ENCODE data around the gene PGM2. TPM values are rescaled to one million over a fixed set of nuclear protein-coding genes. Genes with fewer than 3 reads are reported as not detected.

Gene PGM2
- total and polyA plus RNA-seq, 10 of the 15 experiments (the other 5 are each of a cell fraction or from before 2014, with no cell fraction given): 11.9 to 41.7 (median 37.1) TPM

DNA sequence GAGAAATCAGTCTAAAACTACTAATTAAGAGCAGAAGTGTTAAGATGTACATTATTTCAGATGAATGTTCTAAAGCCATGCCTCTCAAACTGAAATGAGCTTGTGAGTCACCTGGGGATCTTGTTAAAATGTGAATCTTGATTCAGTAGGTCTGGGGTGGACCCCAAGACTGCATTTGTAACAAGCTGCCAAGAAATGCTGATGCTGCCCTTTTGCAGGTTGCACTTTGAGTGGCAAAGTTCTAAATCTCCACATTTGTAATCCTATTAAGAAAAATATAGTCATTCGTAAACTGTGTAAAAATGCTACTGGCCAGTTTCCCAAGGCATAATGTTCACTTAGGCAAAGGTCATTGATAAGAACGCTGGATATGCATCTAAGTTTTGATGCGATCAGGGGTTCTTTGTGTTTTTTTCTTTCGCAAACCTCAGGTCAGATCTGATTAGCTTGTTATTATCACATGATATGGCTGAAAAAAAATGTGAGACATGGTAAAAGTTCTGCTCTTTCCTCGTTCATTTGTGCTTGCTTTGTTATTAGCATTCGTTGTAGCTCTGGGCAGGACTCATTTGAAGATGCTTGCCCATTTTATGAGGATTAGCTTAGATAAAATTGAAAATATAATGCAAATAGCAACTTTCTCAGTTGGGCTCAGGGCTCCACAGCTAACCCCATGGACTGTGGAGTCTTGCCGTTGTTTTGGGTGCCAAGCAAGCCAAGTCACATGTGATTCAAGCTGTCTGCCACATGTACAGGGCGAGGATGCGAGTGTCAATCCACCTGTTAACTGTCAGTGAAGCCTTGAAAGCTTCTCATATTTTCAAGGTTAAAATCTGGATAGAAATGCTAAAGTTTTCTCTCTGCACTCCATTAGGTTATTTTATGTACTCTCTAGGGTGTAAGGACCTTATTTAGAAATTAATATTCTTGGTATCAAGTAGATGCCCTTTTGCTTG is 76.5 kb downstream of the PGM2 start:
- no peaks in the 10 kb centered on the region for H4K20me1 ChIP-seq (ENCODE audit: control insufficient read depth, insufficient read depth)
- FAIRE-seq (no peak), ATAC-seq (no peak), DNase-seq (ENCODE audit: low read depth, low spot score) (no peak)
- no peaks in the 10 kb centered on the region for H3K9me3 ChIP-seq (replicated peaks; ENCODE audit: control insufficient read depth, insufficient read depth, low read length)
- ChIA-PET RAD21 (ENCODE audit: unreplicated experiment) (interaction anchor here (0.8 kb wide), 1 partner anchor 9 kb away, joined by 3 read pairs; no protein-coding TSS in a partner anchor), CTCF (interaction anchor here (1.8 kb wide), 1 partner anchor 133 kb away, joined by 5 read pairs; no protein-coding TSS in a partner anchor), SMC1A (ENCODE audit: uncharacterized antibody, unreplicated experiment) (interaction anchor here (0.8 to 2.2 kb wide), 8 partner anchors 10 to 101 kb away, joined by 3 to 12 read pairs (median 3); no protein-coding TSS in a partner anchor), POLR2A (interaction anchor here (1.0 to 2.9 kb wide), 2 partner anchors 11 to 78 kb away, joined by 3 to 8 read pairs; no protein-coding TSS in a partner anchor)
- H3K4me2 ChIP-seq (ENCODE audit: control insufficient read depth, insufficient read depth): no peak overlapping the region
- no peak overlapping the region for H3K27ac ChIP-seq (ENCODE audit: control insufficient read depth, insufficient read depth)
- H2AFZ ChIP-seq (ENCODE audit: control insufficient read depth, low read depth, low read length): no peak overlapping the region
- H3K79me2 ChIP-seq (ENCODE audit: control insufficient read depth, insufficient read depth, low read length): peaks cover 1% of the 10 kb centered on the region
- TF ChIP-seq SMC3 (IDR thresholded peaks at IDR 0.05; ENCODE audit: borderline replicate concordance, low read length) (no peak), NBN (IDR thresholded peaks at IDR 0.05) (no peak), POU2F2 (IDR thresholded peaks at IDR 0.05; ENCODE audit: borderline replicate concordance, low read depth, low read length) (no peak), MTA2 (IDR thresholded peaks at IDR 0.05; ENCODE audit: low read depth) (no peak), NR2C1 (IDR thresholded peaks at IDR 0.05) (no peak), SIX5 (IDR thresholded peaks at IDR 0.05; ENCODE audit: low read depth, low read length, severe bottlenecking) (no peak), CEBPZ (IDR thresholded peaks at IDR 0.05; ENCODE audit: low read depth, low read length) (no peak), KAT2A (conservative IDR thresholded peaks at IDR 0.05; ENCODE audit: control insufficient read depth, low read depth, low read length) (no peak), RBBP5 (conservative IDR thresholded peaks at IDR 0.05) (no peak), RUNX3 (IDR thresholded peaks at IDR 0.05; ENCODE audit: low read length) (no peak), RCOR1 (conservative IDR thresholded peaks at IDR 0.05; ENCODE audit: low read depth, low read length) (no peak), USF1 (IDR thresholded peaks at IDR 0.05; ENCODE audit: borderline replicate concordance, extremely low read length, insufficient read depth, low read depth, low read length) (no peak), RAD51 (IDR thresholded peaks at IDR 0.05) (no peak), IKZF2 (IDR thresholded peaks at IDR 0.05) (no peak), ETV6 (conservative IDR thresholded peaks at IDR 0.05 in 1 of 2, IDR thresholded peaks at IDR 0.05 in 1 of 2; ENCODE audit: borderline replicate concordance in 1 of 2, low read depth in 1 of 2) (no peak), KDM1A (IDR thresholded peaks at IDR 0.05; ENCODE audit: borderline replicate concordance) (no peak)
- H3K4me3 ChIP-seq: no peak overlapping the region
- BruUV-seq (replicated peaks): no TSS peak
- in situ Hi-C loops (cut with MboI) (no loop called here), intact Hi-C loops (cut with micrococcal nuclease; ENCODE audit: unreplicated experiment) (no loop called here)
- no peak overlapping the region for H3K9ac ChIP-seq (ENCODE audit: control insufficient read depth, insufficient read depth, low read length)
- WGBS (ENCODE audit: insufficient coverage, insufficient replicate concordance, low lambda C conversion rate, missing lambda C conversion rate): 86% methylated on average over 9 of the region's 9 CpGs
- no peaks in the 10 kb centered on the region for H3K4me1 ChIP-seq (ENCODE audit: control insufficient read depth, insufficient read depth, low read length)
- no peaks in the 10 kb centered on the region for H3K27me3 ChIP-seq (replicated peaks in 1 of 2; ENCODE audit: control insufficient read depth in 2 of 2, insufficient read depth in 2 of 2, low read length in 1 of 2)
- H3K36me3 ChIP-seq (ENCODE audit: control insufficient read depth in 2 of 2, insufficient read depth in 2 of 2, low read length in 1 of 2): peaks cover 3% of the 10 kb centered on the region in 2 experiments; a peak in 2 of 4 replicates
